HepG2 (cell line): ENCODE results near the gene TJP2. TPM values are rescaled to one million over a fixed set of nuclear protein-coding genes. Genes with fewer than 3 reads are reported as not detected.

Experiments
- ATAC-seq: fragments of 200-7000 bp; cut with Tn5 transposase; 3 replicates; pipeline ENCODE4 v1.9.1; 2020; ENCODE audit warnings: mild to moderate bottlenecking, moderate library complexity
- BruUV-seq: library from RNA; stranded (reverse); fragments of 400-500 nt; replicated peaks from 2 replicates; lab custom pipeline; 2021; lab: Mats Ljungman, UMichigan
- CTCF ChIA-PET: fragments of 300-600 bp; formaldehyde crosslinking; extraction: SDS; loops from one replicate; lab custom pipeline; 2021; ENCODE audit warnings: low total read pairs, inconsistent platforms, low intra/inter-chr PET ratio; lab: Yijun Ruan, JAX
- POLR2A ChIA-PET: fragments of 350-600 bp; sonication (Branson Sonifier 250); formaldehyde crosslinking; loops from one replicate; lab custom pipeline; 2020; ENCODE audit warnings: antibody characterized with exemption, inconsistent platforms; lab: Yijun Ruan, JAX
- DNase-seq: peaks from one replicate; pipeline ENCODE4 v3.0.0-alpha.2; 2015; ENCODE audit warnings: low spot score
- FAIRE-seq: peaks from 3 replicates; lab custom pipeline; 2011; peaks lifted over from hg19 to GRCh38; lab: Jason Lieb, UNC
- H2AFZ ChIP-seq: one replicate; pipeline ENCODE4 v1.6.1; 2011; ENCODE audit warnings: low read length, inconsistent platforms
- H3K27ac ChIP-seq: fragments of 300-600 bp; 3 replicates; pipeline ENCODE4 v1.8.0; 2011; ENCODE audit warnings: mixed run types, mild to moderate bottlenecking, mixed read lengths, low read length, inconsistent platforms; ENCODE audit not compliant: insufficient read depth; ENCODE audit errors: extremely low read length
- H3K27me3 ChIP-seq, 2 experiments: fragments of 200-600 bp in 1 of 2; 2 replicates in 1 of 2; 3 replicates in 1 of 2; pipeline versions ENCODE4 v1.6.0 to v1.8.0; 2011; ENCODE audit warnings: low read length in 2 of 2, mild to moderate bottlenecking in 2 of 2, moderate library complexity in 2 of 2, inconsistent platforms in 1 of 2; ENCODE audit not compliant: insufficient read depth in 2 of 2, control insufficient read depth in 1 of 2
- H3K36me3 ChIP-seq, 2 experiments: fragments of 200-600 bp in 1 of 2; replicated peaks in 1 of 2; 2 replicates in 1 of 2; 3 replicates in 1 of 2; pipeline versions ENCODE4 v1.5.1 to v1.8.0; 2011; ENCODE audit warnings: low read length in 2 of 2, inconsistent platforms in 1 of 2; ENCODE audit not compliant: insufficient read depth in 2 of 2, control insufficient read depth in 1 of 2
- H3K4me1 ChIP-seq: 2 replicates; pipeline ENCODE4 v1.5.1; 2012; ENCODE audit warnings: low read length, inconsistent platforms; ENCODE audit not compliant: insufficient read depth
- H3K4me2 ChIP-seq: 2 replicates; pipeline ENCODE4 v1.6.0; 2011; ENCODE audit warnings: low read depth, low read length, inconsistent platforms
- H3K4me3 ChIP-seq, 3 experiments: fragments of 200-600 bp in 1 of 3; sonication (generic), shearing (Covaris generic) in 1 of 3; replicated peaks in 1 of 3; 2 replicates each; pipeline ENCODE4 v1.5.1; 2011 to 2016; ENCODE audit warnings: low read length in 3 of 3, inconsistent platforms in 2 of 3, low read depth in 2 of 3, mild to moderate bottlenecking in 2 of 3, control low read depth in 1 of 3, mixed read lengths in 1 of 3; ENCODE audit not compliant: insufficient read depth in 1 of 3
- H3K79me2 ChIP-seq: one replicate; pipeline ENCODE4 v1.6.1; 2011; ENCODE audit warnings: low read length, inconsistent platforms; ENCODE audit not compliant: insufficient read depth
- H3K9ac ChIP-seq: 2 replicates; pipeline ENCODE4 v1.6.0; 2011; ENCODE audit warnings: mild to moderate bottlenecking, low read depth, low read length, inconsistent platforms; ENCODE audit not compliant: insufficient read depth
- H3K9me3 ChIP-seq: 2 replicates; pipeline ENCODE4 v1.5.1; 2012; ENCODE audit warnings: mild to moderate bottlenecking, low read length
- H4K20me1 ChIP-seq: 2 replicates; pipeline ENCODE4 v1.6.0; 2011; ENCODE audit warnings: inconsistent platforms, mild to moderate bottlenecking, low read length, moderate library complexity; ENCODE audit not compliant: insufficient read depth
- BHLHE40 ChIP-seq: IDR thresholded peaks from 2 replicates; pipeline ENCODE4 v1.6.1; 2011; ENCODE audit warnings: low read length, improper control_type of control experiment
- GABPB1 ChIP-seq: IDR thresholded peaks from 2 replicates; pipeline ENCODE4 v1.6.1; 2016; ENCODE audit warnings: mild to moderate bottlenecking, missing genetic modification reagents, moderate library complexity, missing compliant biosample characterization
- HNF4A ChIP-seq: sonication (generic); formaldehyde crosslinking; IDR thresholded peaks from 2 replicates; pipeline ENCODE4 v1.4.0; 2020; ENCODE audit warnings: missing genetic modification reagents
- MLXIP ChIP-seq: sonication (generic); formaldehyde crosslinking; IDR thresholded peaks from 2 replicates; pipeline ENCODE4 v1.9.0; 2021; ENCODE audit warnings: missing genetic modification reagents, borderline replicate concordance
- PRMT3 ChIP-seq: sonication (generic); formaldehyde crosslinking; IDR thresholded peaks from 2 replicates; pipeline ENCODE4 v1.8.1; 2022; ENCODE audit warnings: low read depth, mild to moderate bottlenecking, moderate library complexity, missing genetic modification reagents, borderline replicate concordance
- SAFB2 ChIP-seq: sonication (generic); formaldehyde crosslinking; IDR thresholded peaks from 2 replicates; pipeline ENCODE4 v1.5.1; 2020; ENCODE audit warnings: missing genetic modification reagents, low read depth, mild to moderate bottlenecking, borderline replicate concordance
- SOX6 ChIP-seq, 2 experiments: fragments of 450-650 bp in 1 of 2; sonication (generic) in 1 of 2; formaldehyde crosslinking in 1 of 2; IDR thresholded peaks; 2 replicates each; pipeline versions ENCODE4 v1.4.0 to v1.6.1; 2017 to 2020; ENCODE audit warnings: antibody characterized with exemption in 1 of 2, mild to moderate bottlenecking in 1 of 2, missing genetic modification reagents in 1 of 2
- SRSF1 ChIP-seq: fragments of 200-400 bp; formaldehyde crosslinking; optimal IDR thresholded peaks from 2 replicates; pipeline ENCODE3; 2017; ENCODE audit warnings: mild to moderate bottlenecking, low read depth, low read length, moderate library complexity
- YEATS4 ChIP-seq: sonication (generic); formaldehyde crosslinking; IDR thresholded peaks from 2 replicates; pipeline ENCODE4 v1.4.0; 2020; ENCODE audit warnings: missing genetic modification reagents, borderline replicate concordance
- ZBTB20 ChIP-seq: sonication (generic); formaldehyde crosslinking; IDR thresholded peaks from 2 replicates; pipeline ENCODE4 v1.8.1; 2023; ENCODE audit warnings: missing genetic modification reagents, low read depth, mild to moderate bottlenecking, borderline replicate concordance
- ZNF12 ChIP-seq: sonication (generic); formaldehyde crosslinking; IDR thresholded peaks from 2 replicates; pipeline ENCODE4 v1.5.0; 2020; ENCODE audit warnings: missing genetic modification reagents
- ZNF275 ChIP-seq: sonication (generic); formaldehyde crosslinking; IDR thresholded peaks from 2 replicates; pipeline ENCODE4 v1.8.0; 2022; ENCODE audit warnings: missing genetic modification reagents, mild to moderate bottlenecking, inconsistent platforms, borderline replicate concordance
- ZNF558 ChIP-seq: sonication (generic); formaldehyde crosslinking; IDR thresholded peaks from 2 replicates; pipeline ENCODE4 v1.9.0; 2022; ENCODE audit warnings: mild to moderate bottlenecking, missing genetic modification reagents, borderline replicate concordance
- WGBS: methylation state at CpG from one replicate; pipeline ENCODE4 v1.1.6; 2017; ENCODE audit warnings: low lambda C conversion rate; 5-methylcytosine and 5-hydroxymethylcytosine counted together
- in situ Hi-C: cut with HindIII; loops from 2 replicates; pipeline ENCODE4 v1.10.0; 2017; ENCODE audit warnings: low pct_unique_long_range_greater_than_20kb; ENCODE audit not compliant: extremely low pct_ligation_motif_present
- intact Hi-C: fragments of 100-400 bp; cut with micrococcal nuclease; formaldehyde crosslinking; loops from one replicate; pipeline ENCODE4 v1.10.0; 2022; ENCODE audit not compliant: unreplicated experiment
- polyA plus RNA-seq, 8 experiments: library from polyadenylated mRNA; depleted of rRNA in 3 of 8; stranded (reverse) in 7 of 8; unstranded in 1 of 8; fragments of >200 nt; fragmentation: Illumina TruSeq in 4 of 8; extraction: Trizol in 4 of 8; gene quantifications; 2 replicates each; pipeline versions ENCODE4 v1.2.1 to v1.2.3, GENCODE V29; 2011 to 2016; ENCODE audit warnings: low read depth in 4 of 8, missing spikeins in 1 of 8, mixed read lengths in 1 of 8; ENCODE audit not compliant: insufficient read depth in 1 of 8
- total RNA-seq, 5 experiments: library from RNA; depleted of rRNA; stranded (reverse); fragments of >200 nt; fragmentation: Illumina TruSeq; extraction: Trizol; gene quantifications; 2 replicates each; pipeline ENCODE4 v1.2.3, GENCODE V29; 2016; ENCODE audit warnings: low read depth in 1 of 5

The TJP2 gene
- total and polyA plus RNA-seq, 2 of the 13 experiments (the other 11 are each of a cell fraction or from before 2014, with no cell fraction given) = 109 to 110 TPM

- no peak for FAIRE-seq
- peaks cover 6% of the 10 kb centered on the region for H3K9me3 ChIP-seq
These were observed 133.5 kb downstream of the TJP2 start for GRCh38 chr9:69307446-69308205.

GRCh38 chr9:69308206-69308931 is 134.3 kb downstream of the TJP2 start:
- in situ Hi-C loops (no loop called here), intact Hi-C loops (no loop called here)
- Histone ChIP-seq H3K4me1 (peaks cover 12% of the 10 kb centered on the region; the same call in 1 of the 2 replicates), H3K9me3 (peaks cover 14% of the 10 kb centered on the region), H3K27me3 (no peaks in the 10 kb centered on the region; a peak in 1 of 5 replicates), H3K4me3 (no peak overlapping the region), H3K27ac (no peak overlapping the region), H3K79me2 (no peaks in the 10 kb centered on the region), H3K4me2 (no peak overlapping the region), H3K36me3 (no peaks in the 10 kb centered on the region), H2AFZ (no peak overlapping the region), H3K9ac (no peak overlapping the region), H4K20me1 (no peaks in the 10 kb centered on the region)
- no peak for ATAC-seq
- ChIA-PET CTCF (no interaction called here), POLR2A (no interaction called here)
- BruUV-seq = no TSS peak
- no peak for FAIRE-seq
- no peak for DNase-seq
- 26% methylated on average over 5 of the region's 5 CpGs for WGBS
- no peak for TF ChIP-seq HNF4A (CRISPR knock-in tag)
- TF ChIP-seq ZNF558 (CRISPR knock-in tag) = no peak
- no peak for TF ChIP-seq SAFB2 (CRISPR knock-in tag)
- TF ChIP-seq GABPB1 (CRISPR knock-in tag) = no peak
- no peak for TF ChIP-seq MLXIP (CRISPR knock-in tag)
- TF ChIP-seq ZNF275 (CRISPR knock-in tag) = no peak
- no peak for TF ChIP-seq ZBTB20 (CRISPR knock-in tag)

More at GRCh38 chr9:69307446-69308205, 133.5 kb downstream of the TJP2 start:
- H2AFZ ChIP-seq = no peak overlapping the region
- TF ChIP-seq PRMT3 (no peak), SRSF1 (no peak), ZNF12 (no peak), YEATS4 (CRISPR knock-in tag) (no peak), BHLHE40 (no peak), SOX6 (IDR thresholded peaks at IDR 0.05) (no peak), SOX6 (CRISPR knock-in tag; IDR thresholded peaks at IDR 0.05) (no peak)
- no TSS peak for BruUV-seq
- no peak overlapping the region for H3K4me2 ChIP-seq
- ATAC-seq = no peak
- intact Hi-C loops = no loop called here
- ChIA-PET CTCF (no interaction called here), POLR2A (no interaction called here)
- no peaks in the 10 kb centered on the region for H4K20me1 ChIP-seq
- no peaks in the 10 kb centered on the region for H3K79me2 ChIP-seq
- H3K36me3 ChIP-seq = no peaks in the 10 kb centered on the region
- no peak for DNase-seq
- H3K27ac ChIP-seq = no peak overlapping the region
- no peaks in the 10 kb centered on the region; a peak in 1 of 5 replicates for H3K27me3 ChIP-seq
- H3K4me3 ChIP-seq = no peak overlapping the region
- WGBS = 4% methylated on average over 2 of the region's 5 CpGs
- in situ Hi-C loops = no loop called here
- H3K4me1 ChIP-seq = peaks cover 12% of the 10 kb centered on the region; the same call in 1 of the 2 replicates
- no peak overlapping the region for H3K9ac ChIP-seq
